GM10266 (cell line): ENCODE data around the gene FBLN5.
"Not testable (repeated sequence)": the region's sequence is repeated elsewhere in the genome, so short reads cannot be mapped to it uniquely, and the experiment has no call there.

Experiments
- DNase-seq: peaks from one replicate; pipeline ENCODE4 v3.0.0; 2012; ENCODE audit errors: extremely low spot score
- CTCF ChIP-seq: IDR thresholded peaks from 2 replicates; pipeline ENCODE4 v1.5.1; 2012; ENCODE audit warnings: mild to moderate bottlenecking, low read depth; ENCODE audit not compliant: control insufficient read depth, insufficient read depth; ENCODE audit errors: missing control alignments

Gene FBLN5

GRCh38 chr14:91845652-91846051, 101.8 kb downstream of the FBLN5 start:
- no peak for DNase-seq
- TF ChIP-seq CTCF, result no peak

- DNase-seq, result not testable (repeated sequence)
Measured at GRCh38 chr14:91845056-91845455, 102.4 kb downstream of the FBLN5 start.

- no peak for TF ChIP-seq CTCF
- DNase-seq, result no peak
Measured at GRCh38 chr14:91844029-91844428, 103.5 kb downstream of the FBLN5 start.

- TF ChIP-seq CTCF, result no peak
- no peak for DNase-seq
Measured at GRCh38 chr14:91843437-91843836, 104.1 kb downstream of the FBLN5 start.

GRCh38 chr14:91841065-91841464, 106.4 kb downstream of the FBLN5 start:
- DNase-seq, result no peak

GRCh38 chr14:91839749-91840148, 107.7 kb downstream of the FBLN5 start:
- TF ChIP-seq CTCF, result no peak
- DNase-seq, result no peak

More at GRCh38 chr14:91841065-91841464, 106.4 kb downstream of the FBLN5 start:
- no peak for TF ChIP-seq CTCF

GRCh38 chr14:91837076-91837475, 110.4 kb downstream of the FBLN5 start:
- no peak for TF ChIP-seq CTCF

GRCh38 chr14:91835920-91836843, 111.3 kb downstream of the FBLN5 start:
- no peak for TF ChIP-seq CTCF
- DNase-seq, result peak; percentile 81

More at GRCh38 chr14:91837076-91837475, 110.4 kb downstream of the FBLN5 start:
- DNase-seq, result no peak
